ENCODE measurements around the gene OR5M11. TPM values are rescaled to one million over a fixed set of nuclear protein-coding genes. Genes with fewer than 3 reads are reported as not detected.

The OR5M11 gene
- polyA plus RNA-seq, 1 donor (not counting 4 experiments of a cell fraction or from before 2014, with no cell fraction given), result not detected

GRCh38 chr11:56522008-56522407 is 21.0 kb downstream of the OR5M11 start:
- Histone ChIP-seq H3K79me2 (ENCODE audit: control insufficient read depth, insufficient read depth, low read length) (no peaks in the 10 kb centered on the region), H3K27ac (ENCODE audit: control insufficient read depth, insufficient read depth, low read length) (no peak overlapping the region), H3K9ac (ENCODE audit: control insufficient read depth, extremely low read depth, insufficient read depth, low read length) (no peak overlapping the region), H3K27me3 (ENCODE audit: control insufficient read depth, extremely low read depth, insufficient read depth, low read length) (no peaks in the 10 kb centered on the region), H3K4me3 (ENCODE audit: control insufficient read depth in 2 of 3, extremely low read depth in 1 of 3, insufficient read depth in 2 of 3, low read depth in 1 of 3, low read length in 3 of 3) (no peak overlapping the region), H3K9me3 (ENCODE audit: control insufficient read depth, low read depth, low read length) (peaks cover 2% of the 10 kb centered on the region), H3K36me3 (ENCODE audit: control insufficient read depth in 2 of 2, extremely low read depth in 1 of 2, insufficient read depth in 2 of 2, low read length in 2 of 2) (no peaks in the 10 kb centered on the region), H2AFZ (ENCODE audit: control insufficient read depth, low read length) (no peak overlapping the region), H4K20me1 (ENCODE audit: control insufficient read depth, extremely low read depth, insufficient read depth, low read length) (no peaks in the 10 kb centered on the region), H3K4me1 (ENCODE audit: control insufficient read depth, extremely low read depth, insufficient read depth, low read length) (no peaks in the 10 kb centered on the region), H3K4me2 (ENCODE audit: control insufficient read depth, extremely low read depth, insufficient read depth, low read depth, low read length) (no peak overlapping the region), H3K9me1 (ENCODE audit: control insufficient read depth, extremely low read depth, insufficient read depth, low read length) (no peaks in the 10 kb centered on the region)
- dilution Hi-C loops (cut with MboI; ENCODE audit: extremely low pct_ligation_motif_present, low sequenced_read_pairs), result no loop called here
- no peak for DNase-seq (ENCODE audit: low read depth, low spot score)
- TF ChIP-seq EZH2 (IDR thresholded peaks at IDR 0.05; ENCODE audit: low read length) (no peak), CTCF (optimal IDR thresholded peaks at IDR 0.05 in 1 of 3, IDR thresholded peaks at IDR 0.05 in 1 of 3, conservative IDR thresholded peaks at IDR 0.05 in 1 of 3; ENCODE audit: extremely low read depth in 1 of 3, insufficient read depth in 2 of 3, low read length in 3 of 3) (peak in 1 of 3 experiments; percentile 21)
- FAIRE-seq, result no peak

GRCh38 chr11:56513280-56513679 is 29.8 kb downstream of the OR5M11 start:
- no peaks in the 10 kb centered on the region for H3K4me1 ChIP-seq (ENCODE audit: control insufficient read depth, extremely low read depth, insufficient read depth, low read length)
- no peak overlapping the region for H3K4me2 ChIP-seq (ENCODE audit: control insufficient read depth, extremely low read depth, insufficient read depth, low read depth, low read length)
- no peaks in the 10 kb centered on the region for H3K36me3 ChIP-seq (ENCODE audit: control insufficient read depth in 2 of 2, extremely low read depth in 1 of 2, insufficient read depth in 2 of 2, low read length in 2 of 2)
- DNase-seq (ENCODE audit: low read depth, low spot score) (no peak), FAIRE-seq (no peak)
- no peaks in the 10 kb centered on the region for H3K9me1 ChIP-seq (ENCODE audit: control insufficient read depth, extremely low read depth, insufficient read depth, low read length)
- dilution Hi-C loops (cut with MboI; ENCODE audit: extremely low pct_ligation_motif_present, low sequenced_read_pairs), result no loop called here
- no peak overlapping the region for H3K4me3 ChIP-seq (ENCODE audit: control insufficient read depth in 2 of 3, extremely low read depth in 1 of 3, insufficient read depth in 2 of 3, low read depth in 1 of 3, low read length in 3 of 3)
- H3K9ac ChIP-seq (ENCODE audit: control insufficient read depth, extremely low read depth, insufficient read depth, low read length), result no peak overlapping the region
- H2AFZ ChIP-seq (ENCODE audit: control insufficient read depth, low read length), result no peak overlapping the region
- H3K27me3 ChIP-seq (ENCODE audit: control insufficient read depth, extremely low read depth, insufficient read depth, low read length), result no peaks in the 10 kb centered on the region
- no peak overlapping the region for H3K27ac ChIP-seq (ENCODE audit: control insufficient read depth, insufficient read depth, low read length)
- no peaks in the 10 kb centered on the region for H3K9me3 ChIP-seq (ENCODE audit: control insufficient read depth, low read depth, low read length)
- no peaks in the 10 kb centered on the region for H4K20me1 ChIP-seq (ENCODE audit: control insufficient read depth, extremely low read depth, insufficient read depth, low read length)
- no peaks in the 10 kb centered on the region for H3K79me2 ChIP-seq (ENCODE audit: control insufficient read depth, insufficient read depth, low read length)
- TF ChIP-seq EZH2 (IDR thresholded peaks at IDR 0.05; ENCODE audit: low read length) (no peak), CTCF (optimal IDR thresholded peaks at IDR 0.05 in 1 of 3, IDR thresholded peaks at IDR 0.05 in 1 of 3, conservative IDR thresholded peaks at IDR 0.05 in 1 of 3; ENCODE audit: extremely low read depth in 1 of 3, insufficient read depth in 2 of 3, low read length in 3 of 3) (no peak)
